HEK293 (cell line): ENCODE data around the gene CENPS.

Experiments
- CTCF ChIP-seq: fragments of 450-650 bp; formaldehyde crosslinking; IDR thresholded peaks from 2 replicates; pipeline ENCODE4 v1.5.1; 2016; ENCODE audit warnings: missing biosample characterization, missing genetic modification characterization
- PRDM2 ChIP-seq: fragments of 450-650 bp; formaldehyde crosslinking; IDR thresholded peaks from 2 replicates; pipeline ENCODE4 v1.5.1; 2016; ENCODE audit warnings: missing biosample characterization, missing genetic modification characterization, borderline replicate concordance
- REST ChIP-seq: fragments of 450-650 bp; formaldehyde crosslinking; IDR thresholded peaks from 2 replicates; pipeline ENCODE4 v1.5.1; 2016; ENCODE audit warnings: missing biosample characterization, missing genetic modification characterization
- SCRT2 ChIP-seq: fragments of 450-650 bp; formaldehyde crosslinking; IDR thresholded peaks from 2 replicates; pipeline ENCODE4 v1.5.1; 2016; ENCODE audit warnings: missing biosample characterization, missing genetic modification characterization
- SP3 ChIP-seq: fragments of 450-650 bp; formaldehyde crosslinking; IDR thresholded peaks from 2 replicates; pipeline ENCODE4 v1.5.1; 2016; ENCODE audit warnings: missing biosample characterization, missing genetic modification characterization
- ZBTB17 ChIP-seq: fragments of 450-650 bp; formaldehyde crosslinking; IDR thresholded peaks from 2 replicates; pipeline ENCODE4 v1.5.1; 2016; ENCODE audit warnings: missing biosample characterization, missing genetic modification characterization
- ZNF37A ChIP-seq: fragments of 450-650 bp; IDR thresholded peaks from 2 replicates; pipeline ENCODE4 v1.5.1; 2018; ENCODE audit warnings: missing biosample characterization, missing genetic modification characterization
- ZNF529 ChIP-seq: fragments of 450-650 bp; formaldehyde crosslinking; IDR thresholded peaks from 2 replicates; pipeline ENCODE4 v1.5.1; 2017; ENCODE audit warnings: missing genetic modification characterization, missing biosample characterization; ENCODE audit not compliant: insufficient replicate concordance
- ZNF660 ChIP-seq: fragments of 450-650 bp; IDR thresholded peaks from 2 replicates; pipeline ENCODE4 v1.5.1; 2018; ENCODE audit warnings: missing biosample characterization, mild to moderate bottlenecking, missing genetic modification characterization
- ZNF701 ChIP-seq: fragments of 450-650 bp; formaldehyde crosslinking; IDR thresholded peaks from 2 replicates; pipeline ENCODE4 v1.5.1; 2016; ENCODE audit warnings: missing biosample characterization, missing genetic modification characterization
- ZNF747 ChIP-seq: fragments of 450-650 bp; formaldehyde crosslinking; IDR thresholded peaks from 2 replicates; pipeline ENCODE4 v1.5.1; 2016; ENCODE audit warnings: missing biosample characterization, missing genetic modification characterization
- ZNF768 ChIP-seq: fragments of 450-650 bp; formaldehyde crosslinking; IDR thresholded peaks from 2 replicates; pipeline ENCODE4 v1.5.1; 2018; ENCODE audit warnings: missing biosample characterization, mild to moderate bottlenecking, missing genetic modification characterization

- no peak for TF ChIP-seq ZNF701 (tag by site-specific recombination)
- TF ChIP-seq ZNF529 (tag by site-specific recombination) = no peak
- TF ChIP-seq ZNF747 (tag by site-specific recombination) = no peak
- TF ChIP-seq CTCF (tag by site-specific recombination) = no peak
- no peak for TF ChIP-seq ZNF37A (tag by site-specific recombination)
- no peak for TF ChIP-seq ZBTB17
- no peak for TF ChIP-seq REST (tag by site-specific recombination)
- TF ChIP-seq ZNF768 (tag by site-specific recombination) = no peak
- TF ChIP-seq SP3 (tag by site-specific recombination) = no peak
- no peak for TF ChIP-seq SCRT2 (tag by site-specific recombination)
- no peak for TF ChIP-seq ZNF660 (tag by site-specific recombination)
- no peak for TF ChIP-seq PRDM2 (tag by site-specific recombination)
These were observed 4.4 kb downstream of the CENPS start for GRCh38 chr1:10434590-10434989.
